Activated CD4-positive, alpha-beta T cell treated with anti-CD3 and anti-CD28 coated beads, Interleukin-2, amount 50 U/mL, for 4 hours (primary cell): Measurements from ENCODE around the gene LPAR5.

Experiments used
- DNase-seq, 2 experiments: peaks; one replicate each; pipeline ENCODE4 v3.0.0-alpha.2; 2020

Gene LPAR5

GRCh38 chr12:6635375-6635855 lies 344 bp downstream of the LPAR5 start:
- DNase-seq: peak; percentile 38 to 44

- peak; percentile 27 to 34 for DNase-seq
These were observed 3.5 kb downstream of the LPAR5 start for GRCh38 chr12:6632026-6632983.

- no peak for DNase-seq
These were observed 4.2 kb downstream of the LPAR5 start for GRCh38 chr12:6631549-6631961.

- no peak for DNase-seq
These were observed 5.0 kb downstream of the LPAR5 start for GRCh38 chr12:6630736-6631135.

DNA sequence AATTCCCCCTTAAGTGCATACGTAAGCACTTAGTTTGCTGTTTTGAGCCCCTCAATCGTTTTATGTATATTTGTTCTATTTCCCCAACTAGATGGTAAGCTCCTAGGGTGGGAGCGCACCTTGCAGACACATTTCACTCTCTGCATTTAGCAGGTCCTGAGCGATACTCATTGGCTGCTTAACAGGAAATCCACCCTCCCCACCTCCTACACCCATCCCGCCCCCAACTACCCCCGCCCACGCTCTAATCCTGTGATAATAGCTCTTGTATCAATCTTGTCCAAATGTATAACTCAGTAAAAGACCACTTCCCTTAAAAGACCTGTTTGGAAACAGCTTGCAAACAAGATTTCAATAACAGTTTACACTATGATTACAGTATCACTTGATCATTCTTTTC lies 8.1 kb downstream of the LPAR5 start:
- DNase-seq: peak; percentile 44 to 47

GRCh38 chr12:6626654-6627283 lies 9.0 kb downstream of the LPAR5 start:
- no peak for DNase-seq

GRCh38 chr12:6620885-6621274 lies 14.9 kb downstream of the LPAR5 start:
- no peak for DNase-seq

- peak in 1 of 2 experiments; percentile 32 for DNase-seq
These were observed 15.4 kb downstream of the LPAR5 start for GRCh38 chr12:6620137-6620884.

DNA sequence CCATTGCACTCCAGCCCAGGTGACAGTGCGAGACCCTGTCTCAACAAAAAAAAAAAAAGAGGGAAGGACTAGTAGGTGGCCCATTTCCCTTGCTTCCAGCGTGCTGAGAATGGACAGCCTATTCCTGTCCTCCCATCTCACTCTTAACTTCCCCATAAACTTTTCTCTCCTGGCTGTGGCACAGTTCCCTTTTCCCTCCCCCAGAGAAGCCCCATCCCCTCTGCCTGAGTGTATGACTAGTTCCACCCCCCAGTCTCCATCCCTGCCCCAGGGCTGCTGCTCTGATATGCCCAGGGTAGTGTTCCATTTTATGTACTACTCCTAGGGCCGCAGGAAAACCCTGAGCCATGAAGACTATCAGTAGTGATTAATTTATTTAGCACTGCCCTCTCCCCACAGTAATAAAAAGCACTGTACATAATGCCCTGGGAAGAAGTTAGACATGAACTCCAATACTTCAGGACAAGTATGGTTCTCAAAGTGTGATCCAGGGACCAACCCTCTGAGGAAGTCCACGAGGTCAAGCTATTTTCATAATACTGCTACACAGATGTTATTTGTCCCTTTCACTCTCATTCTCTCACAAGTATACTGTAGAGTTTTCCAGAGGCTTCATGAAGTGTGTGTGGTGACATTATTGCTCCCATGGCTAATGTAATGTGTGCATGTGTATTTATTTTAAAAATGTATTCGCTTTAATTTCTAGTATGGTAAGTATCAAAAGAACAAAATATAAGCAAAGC lies 17.1 kb downstream of the LPAR5 start:
- no peak for DNase-seq

DNA sequence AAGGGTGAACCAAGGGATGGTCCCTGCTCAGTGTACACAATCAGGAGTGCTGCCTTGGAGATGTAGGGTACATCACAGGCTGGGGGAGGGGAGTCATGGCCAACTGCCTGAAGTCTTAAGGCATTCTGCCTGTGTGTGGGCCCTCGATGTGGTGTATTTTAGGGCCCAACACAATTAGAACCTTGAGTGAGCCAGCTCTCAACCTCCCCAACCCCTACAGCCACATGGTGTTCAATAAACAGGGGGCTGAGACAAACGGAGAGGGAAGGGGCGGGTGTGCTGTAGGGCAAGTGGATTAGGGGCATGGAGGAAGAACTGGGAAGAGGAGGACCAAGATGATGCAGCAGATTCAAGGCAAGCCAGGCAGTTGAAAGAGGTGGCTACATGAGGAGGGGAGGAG lies 20.0 kb downstream of the LPAR5 start:
- DNase-seq: no peak

GRCh38 chr12:6614513-6615172 lies 21.1 kb downstream of the LPAR5 start:
- no peak for DNase-seq

GRCh38 chr12:6613776-6614512 lies 21.8 kb downstream of the LPAR5 start:
- DNase-seq: no peak

GRCh38 chr12:6613015-6613775 lies 22.6 kb downstream of the LPAR5 start:
- DNase-seq: no peak

- DNase-seq: no peak
These were observed 23.1 kb downstream of the LPAR5 start for GRCh38 chr12:6612652-6613014.

DNA sequence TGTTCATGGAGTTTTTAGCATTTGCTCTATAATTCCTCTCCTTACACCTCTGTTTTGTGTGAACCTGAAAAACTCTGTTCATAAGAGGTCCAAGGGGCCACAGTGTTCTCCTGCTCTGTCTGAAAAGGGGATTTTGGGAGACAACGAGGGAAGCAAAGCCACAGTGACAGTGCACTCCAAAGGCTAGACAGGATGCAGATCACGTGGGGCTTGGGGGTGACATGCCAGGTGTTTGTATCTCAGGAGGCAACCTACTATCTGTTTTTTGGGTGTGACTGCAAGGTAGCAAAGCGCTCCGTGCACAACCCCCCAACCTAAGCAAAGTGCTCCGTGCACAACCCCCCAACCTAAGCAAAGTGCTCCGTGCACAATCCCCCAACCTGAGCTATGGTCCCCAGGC lies 23.5 kb downstream of the LPAR5 start:
- DNase-seq: no peak

- DNase-seq: no peak
These were observed 27.0 kb downstream of the LPAR5 start for GRCh38 chr12:6608592-6609281.

DNA sequence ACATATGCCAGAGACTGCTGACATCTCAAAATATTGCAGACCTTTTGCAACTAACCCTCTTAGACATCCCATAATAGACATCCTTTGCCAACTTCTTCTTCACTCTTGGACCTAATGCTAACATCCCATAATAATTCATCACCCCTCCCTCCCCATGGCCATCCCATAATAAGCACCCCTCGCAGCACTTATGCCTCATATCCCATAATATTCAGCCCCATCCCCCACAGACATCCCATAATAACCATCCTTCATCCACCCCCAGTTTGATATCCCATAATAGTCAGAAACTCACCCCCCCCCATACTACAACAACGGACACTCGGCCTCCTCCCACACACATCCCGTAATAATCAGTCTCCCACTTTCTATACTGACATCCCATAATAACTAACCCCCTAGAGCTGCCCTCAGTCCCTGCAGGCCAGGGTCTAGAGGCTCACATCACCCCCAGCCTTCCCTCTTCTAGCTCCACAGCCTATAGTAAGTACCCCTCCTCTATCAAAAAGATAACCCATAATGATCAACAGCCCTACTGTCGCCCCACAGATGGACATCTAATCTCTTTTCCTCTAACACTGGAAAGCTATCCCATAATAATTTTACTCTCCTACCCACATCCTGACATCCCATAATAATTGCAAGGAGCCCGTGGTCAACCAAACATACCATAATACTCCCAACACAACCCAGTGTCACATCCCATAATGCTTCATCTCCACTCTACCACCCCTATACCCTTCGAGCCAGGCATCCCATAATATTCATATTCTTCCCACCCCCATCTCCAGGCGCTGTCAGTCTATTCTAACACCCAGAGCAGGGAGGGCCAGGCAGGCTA lies 27.8 kb downstream of the LPAR5 start:
- peak in 1 of 2 experiments; percentile 56 for DNase-seq

DNA sequence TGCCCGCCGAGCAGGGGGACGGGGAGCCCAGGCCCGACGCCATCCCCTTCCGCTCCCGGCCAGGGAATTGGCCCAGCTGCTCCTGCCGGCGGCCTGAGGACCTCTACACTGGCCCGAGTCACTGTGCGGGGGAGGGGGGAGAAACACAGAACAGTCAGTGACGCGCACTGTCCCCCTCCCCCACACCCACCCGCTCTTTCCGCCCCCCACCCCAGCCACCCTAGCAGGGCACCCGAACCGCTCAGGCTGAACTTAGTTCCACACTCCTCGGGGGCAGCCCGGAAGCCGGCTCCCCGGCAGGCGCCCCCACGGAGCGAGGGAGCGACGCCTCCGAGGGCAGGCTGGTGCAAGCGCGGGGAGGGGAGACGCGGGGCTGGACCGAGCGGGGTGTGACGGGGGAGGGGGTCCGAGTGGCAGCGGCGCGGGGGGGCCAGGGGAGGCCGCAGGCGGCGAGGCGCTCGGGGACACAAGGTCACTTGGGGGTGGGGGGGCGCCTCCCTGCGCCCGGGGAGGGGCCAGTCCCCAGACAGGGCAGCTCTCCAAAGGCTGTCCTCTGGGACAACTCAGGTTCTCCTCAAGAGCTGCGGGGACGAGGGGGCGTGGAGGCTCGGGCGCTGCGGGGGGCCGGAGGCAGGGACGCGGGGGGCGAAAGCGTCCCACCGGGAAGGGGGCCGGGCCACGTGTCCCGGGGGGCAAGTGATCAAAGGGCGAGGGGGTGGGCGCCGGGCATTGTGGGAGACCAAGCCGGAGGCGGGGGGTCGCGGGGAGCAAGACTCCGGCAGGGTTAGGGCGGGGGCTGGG lies 29.2 kb downstream of the LPAR5 start:
- DNase-seq: peak; percentile 72 to 73
